ENCODE measurements around the gene SGTA. TPM values are rescaled to one million over a fixed set of nuclear protein-coding genes. Genes with fewer than 3 reads are reported as not detected.

The SGTA gene
- total and polyA plus RNA-seq, 2 of the 13 experiments (the other 11 are each of a cell fraction or from before 2014, with no cell fraction given): 43.9 to 47.4 TPM

GRCh38 chr19:2759965-2760364 lies 23.1 kb downstream of the SGTA start:
- intact Hi-C loops (cut with micrococcal nuclease; ENCODE audit: unreplicated experiment): no loop called here

More at GRCh38 chr19:2759965-2760364, 23.1 kb downstream of the SGTA start:
- Histone ChIP-seq H3K27me3 (ENCODE audit: control insufficient read depth in 1 of 2, insufficient read depth in 2 of 2, low read length in 2 of 2) (no peaks in the 10 kb centered on the region), H3K4me1 (ENCODE audit: insufficient read depth, low read length) (no peaks in the 10 kb centered on the region), H3K36me3 (replicated peaks in 1 of 2; ENCODE audit: control insufficient read depth in 1 of 2, insufficient read depth in 2 of 2, low read length in 2 of 2) (peaks cover 38 to 67% of the 10 kb centered on the region in 2 experiments; a peak in 4 of 5 replicates), H3K9me3 (ENCODE audit: low read length) (no peaks in the 10 kb centered on the region), H4K20me1 (ENCODE audit: insufficient read depth, low read length) (no peaks in the 10 kb centered on the region), H3K27ac (ENCODE audit: extremely low read length, insufficient read depth, low read length) (no peak overlapping the region), H3K4me2 (ENCODE audit: low read depth, low read length) (no peak overlapping the region), H3K79me2 (ENCODE audit: insufficient read depth, low read length) (no peaks in the 10 kb centered on the region), H3K4me3 (replicated peaks in 1 of 3; ENCODE audit: insufficient read depth in 1 of 3, low read depth in 2 of 3, low read length in 3 of 3) (no peak overlapping the region), H3K9ac (ENCODE audit: insufficient read depth, low read depth, low read length) (no peak overlapping the region), H2AFZ (ENCODE audit: low read length) (no peak overlapping the region)
- CTCF ChIA-PET (ENCODE audit: low intra/inter-chr PET ratio, low total read pairs): no interaction called here
- POLR2A ChIA-PET: no interaction called here
- FAIRE-seq: no peak
- no TSS peak for BruUV-seq (replicated peaks)
- WGBS (ENCODE audit: low lambda C conversion rate): 95% methylated on average over 4 of the region's 7 CpGs
- ATAC-seq: no peak
- TF ChIP-seq ELK4 (CRISPR knock-in tag; IDR thresholded peaks at IDR 0.05; ENCODE audit: borderline replicate concordance) (no peak), ATF3 (CRISPR knock-in tag; IDR thresholded peaks at IDR 0.05) (no peak), ZBTB40 (IDR thresholded peaks at IDR 0.05) (no peak), ZBTB40 (CRISPR knock-in tag; IDR thresholded peaks at IDR 0.05) (peak; percentile 98)
- no peak for DNase-seq (ENCODE audit: low spot score)
- in situ Hi-C loops (cut with HindIII; ENCODE audit: extremely low pct_ligation_motif_present, low pct_unique_long_range_greater_than_20kb): no loop called here

All from HepG2 (cell line).